ENCODE results near the gene ADSL. TPM values are rescaled to one million over a fixed set of nuclear protein-coding genes. Genes with fewer than 3 reads are reported as not detected.

Gene ADSL
- total RNA-seq, 2 donors from 2014 or later, result 56.6 to 68.8 TPM

- ATAC-seq (ENCODE audit: insufficient number of reproducible peaks, low FRiP score, low read depth) (no peak), DNase-seq (ENCODE audit: low spot score) (no peak)
- Histone ChIP-seq H3K4me1 (ENCODE audit: control insufficient read depth in 1 of 2, low read depth in 2 of 2) (no peaks in the 10 kb centered on the region), H3K27ac (no peak overlapping the region), H3K9me3 (no peaks in the 10 kb centered on the region), H3K27me3 (replicated peaks; ENCODE audit: insufficient read depth) (no peaks in the 10 kb centered on the region), H3K4me3 (no peak overlapping the region), H3K36me3 (peaks cover 72% of the 10 kb centered on the region)
- no peak for TF ChIP-seq CTCF (IDR thresholded peaks at IDR 0.05)
Observed at GRCh38 chr22:40422558-40423309, 76.4 kb downstream of the ADSL start.

GRCh38 chr22:40423310-40423688 lies 77.0 kb downstream of the ADSL start:
- Histone ChIP-seq H3K27ac (no peak overlapping the region), H3K27me3 (replicated peaks; ENCODE audit: insufficient read depth) (no peaks in the 10 kb centered on the region), H3K9me3 (no peaks in the 10 kb centered on the region), H3K4me3 (no peak overlapping the region), H3K4me1 (ENCODE audit: control insufficient read depth in 1 of 2, low read depth in 2 of 2) (no peaks in the 10 kb centered on the region), H3K36me3 (peaks cover 72% of the 10 kb centered on the region)
- DNase-seq (ENCODE audit: low spot score) (no peak), ATAC-seq (ENCODE audit: insufficient number of reproducible peaks, low FRiP score, low read depth) (no peak)
- no peak for TF ChIP-seq CTCF (IDR thresholded peaks at IDR 0.05)

GRCh38 chr22:40423882-40424640 lies 77.8 kb downstream of the ADSL start:
- Histone ChIP-seq H3K4me3 (no peak overlapping the region), H3K27ac (no peak overlapping the region), H3K36me3 (peaks cover 72% of the 10 kb centered on the region), H3K4me1 (ENCODE audit: control insufficient read depth in 1 of 2, low read depth in 2 of 2) (no peaks in the 10 kb centered on the region), H3K9me3 (no peaks in the 10 kb centered on the region), H3K27me3 (replicated peaks; ENCODE audit: insufficient read depth) (no peaks in the 10 kb centered on the region)
- no peak for TF ChIP-seq CTCF (IDR thresholded peaks at IDR 0.05)
- no peak for ATAC-seq (ENCODE audit: insufficient number of reproducible peaks, low FRiP score, low read depth)
- DNase-seq (ENCODE audit: low spot score), result no peak

- Histone ChIP-seq H3K9me3 (no peaks in the 10 kb centered on the region), H3K36me3 (peaks cover 72% of the 10 kb centered on the region), H3K27ac (no peak overlapping the region), H3K4me1 (ENCODE audit: control insufficient read depth in 1 of 2, low read depth in 2 of 2) (no peaks in the 10 kb centered on the region), H3K27me3 (replicated peaks; ENCODE audit: insufficient read depth) (no peaks in the 10 kb centered on the region), H3K4me3 (no peak overlapping the region)
- DNase-seq (ENCODE audit: low spot score), result no peak
- no peak for TF ChIP-seq CTCF (IDR thresholded peaks at IDR 0.05)
- no peak for ATAC-seq (ENCODE audit: insufficient number of reproducible peaks, low FRiP score, low read depth)
Observed at GRCh38 chr22:40425082-40425481, 78.8 kb downstream of the ADSL start.

GRCh38 chr22:40426594-40427333 lies 80.5 kb downstream of the ADSL start:
- DNase-seq (ENCODE audit: low spot score), result no peak
- Histone ChIP-seq H3K4me1 (ENCODE audit: control insufficient read depth in 1 of 2, low read depth in 2 of 2) (peaks cover 8 to 12% of the 10 kb centered on the region in 2 donors), H3K9me3 (no peaks in the 10 kb centered on the region), H3K4me3 (no peak overlapping the region), H3K27ac (no peak overlapping the region), H3K36me3 (peaks cover 56% of the 10 kb centered on the region), H3K27me3 (replicated peaks; ENCODE audit: insufficient read depth) (no peaks in the 10 kb centered on the region)
- ATAC-seq (ENCODE audit: insufficient number of reproducible peaks, low FRiP score, low read depth), result no peak
- no peak for TF ChIP-seq CTCF (IDR thresholded peaks at IDR 0.05)
